SK-N-SH (cell line): Measurements from ENCODE around the gene TTC7B.

ENCODE experiments used
- POLR2AphosphoS5 ChIP-seq: IDR thresholded peaks from 2 replicates; pipeline ENCODE4 v1.6.1; 2012; ENCODE audit warnings: low read depth, low read length
- RCOR1 ChIP-seq: fragments of 150-350 bp; IDR thresholded peaks from 2 replicates; pipeline ENCODE4 v1.6.1; 2017; ENCODE audit warnings: antibody characterized with exemption, low read length
- TF ChIP-seq, protein P1 (sequence below): IDR thresholded peaks from 2 replicates; pipeline ENCODE4 v1.6.1; 2012; ENCODE audit warnings: mild to moderate bottlenecking, low read depth, low read length, moderate library complexity
- TF ChIP-seq, protein P2 (sequence below): fragments of 200-600 bp; sonication (generic); IDR thresholded peaks from 2 replicates; pipeline ENCODE4 v1.6.1; 2017; ENCODE audit warnings: antibody characterized with exemption, mild to moderate bottlenecking, moderate library complexity
- TF ChIP-seq, protein P3 (sequence below): fragments of 150-350 bp; IDR thresholded peaks from 2 replicates; pipeline ENCODE4 v1.6.1; 2017; ENCODE audit warnings: antibody characterized with exemption, low read length, low read depth, borderline replicate concordance
- TF ChIP-seq, protein P4 (sequence below): IDR thresholded peaks from 2 replicates; pipeline ENCODE4 v1.4.0; 2012; ENCODE audit warnings: low read depth

DNA sequence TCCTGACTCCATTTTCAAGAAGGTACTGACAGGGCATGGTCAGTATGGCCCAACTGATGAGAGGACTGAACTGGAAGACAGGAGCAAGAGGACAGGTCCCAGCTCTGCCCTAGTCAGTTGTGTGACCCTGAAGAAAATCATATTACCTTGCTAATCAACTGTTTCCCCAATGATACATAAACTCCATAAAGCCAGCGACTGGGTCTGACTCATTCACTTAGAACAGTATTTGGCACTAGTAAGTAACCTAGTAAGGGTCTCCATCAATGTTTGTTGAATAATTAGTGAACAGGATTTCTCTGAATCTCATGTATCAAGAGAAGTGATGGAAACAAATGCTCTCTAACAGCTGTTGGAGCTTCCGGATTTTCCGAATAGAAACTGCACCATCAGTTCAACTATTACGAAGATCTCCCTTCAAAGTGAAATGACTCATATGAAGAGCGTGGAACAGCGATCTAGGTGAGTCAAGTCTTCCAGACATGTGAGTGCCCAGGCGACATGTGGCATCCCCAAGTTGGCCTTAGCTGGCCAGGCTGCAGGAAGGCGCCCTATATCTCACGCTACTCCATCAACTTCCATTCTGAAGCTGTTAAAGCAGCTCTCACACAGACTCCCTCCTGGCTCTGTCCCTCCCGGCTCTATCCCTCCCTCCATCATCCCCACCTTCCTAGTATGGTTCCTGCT, 94.5 kb downstream of the TTC7B start:
- TF ChIP-seq, protein P1, sequence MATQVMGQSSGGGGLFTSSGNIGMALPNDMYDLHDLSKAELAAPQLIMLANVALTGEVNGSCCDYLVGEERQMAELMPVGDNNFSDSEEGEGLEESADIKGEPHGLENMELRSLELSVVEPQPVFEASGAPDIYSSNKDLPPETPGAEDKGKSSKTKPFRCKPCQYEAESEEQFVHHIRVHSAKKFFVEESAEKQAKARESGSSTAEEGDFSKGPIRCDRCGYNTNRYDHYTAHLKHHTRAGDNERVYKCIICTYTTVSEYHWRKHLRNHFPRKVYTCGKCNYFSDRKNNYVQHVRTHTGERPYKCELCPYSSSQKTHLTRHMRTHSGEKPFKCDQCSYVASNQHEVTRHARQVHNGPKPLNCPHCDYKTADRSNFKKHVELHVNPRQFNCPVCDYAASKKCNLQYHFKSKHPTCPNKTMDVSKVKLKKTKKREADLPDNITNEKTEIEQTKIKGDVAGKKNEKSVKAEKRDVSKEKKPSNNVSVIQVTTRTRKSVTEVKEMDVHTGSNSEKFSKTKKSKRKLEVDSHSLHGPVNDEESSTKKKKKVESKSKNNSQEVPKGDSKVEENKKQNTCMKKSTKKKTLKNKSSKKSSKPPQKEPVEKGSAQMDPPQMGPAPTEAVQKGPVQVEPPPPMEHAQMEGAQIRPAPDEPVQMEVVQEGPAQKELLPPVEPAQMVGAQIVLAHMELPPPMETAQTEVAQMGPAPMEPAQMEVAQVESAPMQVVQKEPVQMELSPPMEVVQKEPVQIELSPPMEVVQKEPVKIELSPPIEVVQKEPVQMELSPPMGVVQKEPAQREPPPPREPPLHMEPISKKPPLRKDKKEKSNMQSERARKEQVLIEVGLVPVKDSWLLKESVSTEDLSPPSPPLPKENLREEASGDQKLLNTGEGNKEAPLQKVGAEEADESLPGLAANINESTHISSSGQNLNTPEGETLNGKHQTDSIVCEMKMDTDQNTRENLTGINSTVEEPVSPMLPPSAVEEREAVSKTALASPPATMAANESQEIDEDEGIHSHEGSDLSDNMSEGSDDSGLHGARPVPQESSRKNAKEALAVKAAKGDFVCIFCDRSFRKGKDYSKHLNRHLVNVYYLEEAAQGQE, result no peak
- TF ChIP-seq, protein P2, sequence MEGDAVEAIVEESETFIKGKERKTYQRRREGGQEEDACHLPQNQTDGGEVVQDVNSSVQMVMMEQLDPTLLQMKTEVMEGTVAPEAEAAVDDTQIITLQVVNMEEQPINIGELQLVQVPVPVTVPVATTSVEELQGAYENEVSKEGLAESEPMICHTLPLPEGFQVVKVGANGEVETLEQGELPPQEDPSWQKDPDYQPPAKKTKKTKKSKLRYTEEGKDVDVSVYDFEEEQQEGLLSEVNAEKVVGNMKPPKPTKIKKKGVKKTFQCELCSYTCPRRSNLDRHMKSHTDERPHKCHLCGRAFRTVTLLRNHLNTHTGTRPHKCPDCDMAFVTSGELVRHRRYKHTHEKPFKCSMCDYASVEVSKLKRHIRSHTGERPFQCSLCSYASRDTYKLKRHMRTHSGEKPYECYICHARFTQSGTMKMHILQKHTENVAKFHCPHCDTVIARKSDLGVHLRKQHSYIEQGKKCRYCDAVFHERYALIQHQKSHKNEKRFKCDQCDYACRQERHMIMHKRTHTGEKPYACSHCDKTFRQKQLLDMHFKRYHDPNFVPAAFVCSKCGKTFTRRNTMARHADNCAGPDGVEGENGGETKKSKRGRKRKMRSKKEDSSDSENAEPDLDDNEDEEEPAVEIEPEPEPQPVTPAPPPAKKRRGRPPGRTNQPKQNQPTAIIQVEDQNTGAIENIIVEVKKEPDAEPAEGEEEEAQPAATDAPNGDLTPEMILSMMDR, result no peak
- TF ChIP-seq, protein P3, sequence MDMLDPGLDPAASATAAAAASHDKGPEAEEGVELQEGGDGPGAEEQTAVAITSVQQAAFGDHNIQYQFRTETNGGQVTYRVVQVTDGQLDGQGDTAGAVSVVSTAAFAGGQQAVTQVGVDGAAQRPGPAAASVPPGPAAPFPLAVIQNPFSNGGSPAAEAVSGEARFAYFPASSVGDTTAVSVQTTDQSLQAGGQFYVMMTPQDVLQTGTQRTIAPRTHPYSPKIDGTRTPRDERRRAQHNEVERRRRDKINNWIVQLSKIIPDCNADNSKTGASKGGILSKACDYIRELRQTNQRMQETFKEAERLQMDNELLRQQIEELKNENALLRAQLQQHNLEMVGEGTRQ, result no peak
- TF ChIP-seq POLR2AphosphoS5 (no peak), RCOR1 (no peak)
- TF ChIP-seq, protein P4, sequence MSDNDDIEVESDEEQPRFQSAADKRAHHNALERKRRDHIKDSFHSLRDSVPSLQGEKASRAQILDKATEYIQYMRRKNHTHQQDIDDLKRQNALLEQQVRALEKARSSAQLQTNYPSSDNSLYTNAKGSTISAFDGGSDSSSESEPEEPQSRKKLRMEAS, result peak; percentile 50; the same call in 1 of the 2 replicates
